Measurements from ENCODE around the gene SERPINC1. TPM values are rescaled to one million over a fixed set of nuclear protein-coding genes. Genes with fewer than 3 reads are reported as not detected.
"Not testable (repeated sequence)": the region's sequence is repeated elsewhere in the genome, so short reads cannot be mapped to it uniquely, and the experiment has no call there.

SERPINC1 gene
- total and polyA plus RNA-seq, 4 experiments from 2014 or later = not detected

- Mint-ChIP-seq H3K27ac (peak overlapping the region; percentile 76 to 98 (median 88)), H3K4me1 (peaks cover 32 to 68% (median 43%) of the 10 kb centered on the region in 4 donors), H3K4me3 (peak overlapping the region; percentile 64 to 99 (median 96)), H3K9me3 (peaks cover 0 to 6% (median 0%) of the 10 kb centered on the region in 8 donors), H3K27me3 (no peaks in the 10 kb centered on the region), H3K36me3 (peaks cover 45 to 78% of the 10 kb centered on the region in 2 donors)
- Histone ChIP-seq H3K27ac (ENCODE audit: low read depth, low read length) (peak overlapping the region; percentile 53), H3K4me1 (ENCODE audit: insufficient read depth, low read length) (peaks cover 55% of the 10 kb centered on the region), H3K36me3 (ENCODE audit: insufficient read depth, low read length) (peaks cover 43% of the 10 kb centered on the region), H3K4me3 (ENCODE audit: low read length in 2 of 2) (peak overlapping the region in 1 of 2 donors; percentile 12), H3K27me3 (ENCODE audit: insufficient read depth, low read length) (no peaks in the 10 kb centered on the region), H3K9me3 (ENCODE audit: control insufficient read depth in 1 of 2, low read length in 2 of 2) (no peaks in the 10 kb centered on the region)
- POLR2A ChIA-PET (ENCODE audit: partially characterized antibody) = interaction anchor here (0.6 to 6.6 kb wide), 5 partner anchors 9 to 1135 kb away, joined by 3 to 56 read pairs (median 5); partner anchors contain the start of genes CACYBP, CENPL and DARS2
- intact Hi-C loops (cut with micrococcal nuclease) = loop anchor here (10.0 kb wide), 1 partner anchor 1100 kb away; no protein-coding TSS in a partner anchor
- CTCF ChIA-PET (ENCODE audit: partially characterized antibody) = interaction anchor here (0.7 kb wide), 1 partner anchor 25 kb away, joined by 3 read pairs; no protein-coding TSS in a partner anchor
- DNase-seq = no peak
These were observed 52.8 kb downstream of the SERPINC1 start for GRCh38 chr1:173864179-173864867.

GRCh38 chr1:173863224-173864161 is 53.6 kb downstream of the SERPINC1 start:
- Histone ChIP-seq H3K4me3 (ENCODE audit: low read length in 2 of 2) (no peak overlapping the region), H3K9me3 (ENCODE audit: control insufficient read depth in 1 of 2, low read length in 2 of 2) (no peaks in the 10 kb centered on the region), H3K27ac (ENCODE audit: low read depth, low read length) (no peak overlapping the region), H3K4me1 (ENCODE audit: insufficient read depth, low read length) (peaks cover 48% of the 10 kb centered on the region), H3K36me3 (ENCODE audit: insufficient read depth, low read length) (peaks cover 43% of the 10 kb centered on the region), H3K27me3 (ENCODE audit: insufficient read depth, low read length) (no peaks in the 10 kb centered on the region)
- H3K27ac Mint-ChIP-seq = peak overlapping the region; percentile 5 to 98 (median 81)
- no peak for DNase-seq
- H3K36me3 Mint-ChIP-seq = peaks cover 45 to 74% of the 10 kb centered on the region in 2 donors
- H3K27me3 Mint-ChIP-seq = no peaks in the 10 kb centered on the region
- POLR2A ChIA-PET (ENCODE audit: partially characterized antibody) = interaction anchor here (1.9 to 6.6 kb wide), 3 partner anchors 9 to 1136 kb away, joined by 5 to 56 read pairs (median 9); partner anchors contain the start of genes CACYBP, CENPL and DARS2
- H3K4me1 Mint-ChIP-seq = peaks cover 28 to 60% (median 39%) of the 10 kb centered on the region in 4 donors
- CTCF ChIA-PET (ENCODE audit: partially characterized antibody) = interaction anchor here (0.6 kb wide), 1 partner anchor 114 kb away, joined by 3 read pairs; no protein-coding TSS in a partner anchor
- H3K4me3 Mint-ChIP-seq = peak overlapping the region in 2 of 8 donors; percentile 15 to 96
- peaks cover 0 to 6% (median 0%) of the 10 kb centered on the region in 8 donors for H3K9me3 Mint-ChIP-seq
- intact Hi-C loops (cut with micrococcal nuclease) = loop anchor here (10.0 kb wide), 1 partner anchor 1101 kb away; no protein-coding TSS in a partner anchor

- ChIA-PET POLR2A (ENCODE audit: partially characterized antibody) (interaction anchor here (1.9 kb wide), 2 partner anchors 39 to 1137 kb away, joined by 5 to 9 read pairs; partner anchors contain the start of genes CACYBP, CENPL and DARS2), CTCF (ENCODE audit: partially characterized antibody) (interaction anchor here (0.6 kb wide), 1 partner anchor 114 kb away, joined by 3 read pairs; no protein-coding TSS in a partner anchor)
- Mint-ChIP-seq H3K36me3 (peaks cover 49 to 76% of the 10 kb centered on the region in 2 donors), H3K4me1 (peaks cover 28 to 55% (median 39%) of the 10 kb centered on the region in 4 donors), H3K4me3 (peak overlapping the region in 1 of 8 donors; percentile 31), H3K27ac (peak overlapping the region in 6 of 7 donors; percentile 17 to 97 (median 56)), H3K27me3 (no peaks in the 10 kb centered on the region), H3K9me3 (peaks cover 0 to 3% (median 0%) of the 10 kb centered on the region in 8 donors)
- intact Hi-C loops (cut with micrococcal nuclease) = loop anchor here (10.0 kb wide), 1 partner anchor 1102 kb away; no protein-coding TSS in a partner anchor
- Histone ChIP-seq H3K27ac (ENCODE audit: low read depth, low read length) (no peak overlapping the region), H3K4me3 (ENCODE audit: low read length in 2 of 2) (no peak overlapping the region), H3K27me3 (ENCODE audit: insufficient read depth, low read length) (no peaks in the 10 kb centered on the region), H3K9me3 (ENCODE audit: control insufficient read depth in 1 of 2, low read length in 2 of 2) (no peaks in the 10 kb centered on the region), H3K36me3 (ENCODE audit: insufficient read depth, low read length) (peaks cover 43% of the 10 kb centered on the region), H3K4me1 (ENCODE audit: insufficient read depth, low read length) (peaks cover 48% of the 10 kb centered on the region)
- no peak for DNase-seq
These were observed 54.3 kb downstream of the SERPINC1 start for GRCh38 chr1:173862769-173863223.

GRCh38 chr1:173862146-173862768 is 54.9 kb downstream of the SERPINC1 start:
- Mint-ChIP-seq H3K4me1 (peaks cover 31 to 50% (median 39%) of the 10 kb centered on the region in 4 donors), H3K36me3 (peaks cover 53 to 76% of the 10 kb centered on the region in 2 donors), H3K27ac (peak overlapping the region; percentile 43 to 97 (median 68))
- not testable (repeated sequence) for H3K27me3 Mint-ChIP-seq; H3K27me3 ChIP-seq (ENCODE audit: insufficient read depth, low read length); H3K27ac ChIP-seq (ENCODE audit: low read depth, low read length); H3K4me3 Mint-ChIP-seq; H3K9me3 ChIP-seq (ENCODE audit: control insufficient read depth in 1 of 2, low read length in 2 of 2); H3K4me3 ChIP-seq (ENCODE audit: low read length in 2 of 2); H3K9me3 Mint-ChIP-seq
- CTCF ChIA-PET (ENCODE audit: partially characterized antibody) = interaction anchor here (0.7 kb wide), 1 partner anchor 375 kb away, joined by 3 read pairs; no protein-coding TSS in a partner anchor
- intact Hi-C loops (cut with micrococcal nuclease) = loop anchor here (10.0 kb wide), 1 partner anchor 1103 kb away; no protein-coding TSS in a partner anchor
- DNase-seq = peak in 1 of 5 donors; percentile 37
- POLR2A ChIA-PET (ENCODE audit: partially characterized antibody) = interaction anchor here (1.8 to 1.9 kb wide), 3 partner anchors 38 to 1137 kb away, joined by 4 to 9 read pairs (median 5); partner anchors contain the start of genes CACYBP, CENPL and DARS2
- Histone ChIP-seq H3K36me3 (ENCODE audit: insufficient read depth, low read length) (peaks cover 48% of the 10 kb centered on the region), H3K4me1 (ENCODE audit: insufficient read depth, low read length) (peaks cover 46% of the 10 kb centered on the region)

GRCh38 chr1:173861731-173862145 is 55.4 kb downstream of the SERPINC1 start:
- H3K9me3 ChIP-seq (ENCODE audit: control insufficient read depth in 1 of 2, low read length in 2 of 2) = no peaks in the 10 kb centered on the region
- Mint-ChIP-seq H3K9me3 (no peaks in the 10 kb centered on the region), H3K4me1 (peaks cover 28 to 44% (median 35%) of the 10 kb centered on the region in 4 donors), H3K27me3 (no peaks in the 10 kb centered on the region), H3K36me3 (peaks cover 51 to 71% of the 10 kb centered on the region in 2 donors), H3K4me3 (no peak overlapping the region), H3K27ac (peak overlapping the region in 6 of 7 donors; percentile 37 to 97 (median 66))
- no peak overlapping the region for H3K4me3 ChIP-seq (ENCODE audit: low read length in 2 of 2)
- CTCF ChIA-PET (ENCODE audit: partially characterized antibody) = interaction anchor here (0.7 kb wide), 1 partner anchor 374 kb away, joined by 3 read pairs; no protein-coding TSS in a partner anchor
- POLR2A ChIA-PET (ENCODE audit: partially characterized antibody) = interaction anchor here (1.8 kb wide), 1 partner anchor 38 kb away, joined by 4 read pairs; the partner anchor contains the start of genes CENPL and DARS2
- intact Hi-C loops (cut with micrococcal nuclease) = loop anchor here (10.0 kb wide), 1 partner anchor 1103 kb away; no protein-coding TSS in a partner anchor
- no peak overlapping the region for H3K27ac ChIP-seq (ENCODE audit: low read depth, low read length)
- no peaks in the 10 kb centered on the region for H3K27me3 ChIP-seq (ENCODE audit: insufficient read depth, low read length)
- no peak for DNase-seq
- peaks cover 45% of the 10 kb centered on the region for H3K36me3 ChIP-seq (ENCODE audit: insufficient read depth, low read length)
- H3K4me1 ChIP-seq (ENCODE audit: insufficient read depth, low read length) = peaks cover 41% of the 10 kb centered on the region

- Histone ChIP-seq H3K27ac (ENCODE audit: low read depth, low read length) (no peak overlapping the region), H3K36me3 (ENCODE audit: insufficient read depth, low read length) (peaks cover 34% of the 10 kb centered on the region), H3K4me3 (ENCODE audit: low read length in 2 of 2) (no peak overlapping the region), H3K27me3 (ENCODE audit: insufficient read depth, low read length) (no peaks in the 10 kb centered on the region), H3K4me1 (ENCODE audit: insufficient read depth, low read length) (peaks cover 24% of the 10 kb centered on the region), H3K9me3 (ENCODE audit: control insufficient read depth in 1 of 2, low read length in 2 of 2) (no peaks in the 10 kb centered on the region)
- Mint-ChIP-seq H3K27me3 (no peaks in the 10 kb centered on the region), H3K4me1 (peaks cover 13 to 28% (median 18%) of the 10 kb centered on the region in 4 donors), H3K9me3 (no peaks in the 10 kb centered on the region), H3K36me3 (peaks cover 43 to 65% of the 10 kb centered on the region in 2 donors), H3K4me3 (no peak overlapping the region), H3K27ac (peak overlapping the region in 1 of 7 donors; percentile 32)
- DNase-seq = no peak
- CTCF ChIA-PET (ENCODE audit: partially characterized antibody) = interaction anchor here (1.1 kb wide), 1 partner anchor 8 kb away, joined by 4 read pairs; no protein-coding TSS in a partner anchor
- intact Hi-C loops (cut with micrococcal nuclease) = loop anchor here (10.0 kb wide), 1 partner anchor 1105 kb away; no protein-coding TSS in a partner anchor
- POLR2A ChIA-PET (ENCODE audit: partially characterized antibody) = interaction anchor here (0.5 to 1.4 kb wide), 2 partner anchors 9 to 10 kb away, joined by 3 to 7 read pairs; partner anchors contain the start of gene ZBTB37
These were observed 57.1 kb downstream of the SERPINC1 start for GRCh38 chr1:173860065-173860464.

Measured in CD4-positive, alpha-beta memory T cell (primary cell).